Right lobe of liver (tissue), 4 donors: ENCODE results near the gene WDHD1.

ENCODE experiments used
- POLR2A ChIP-seq: fragments of 450-650 bp; IDR thresholded peaks from one replicate; pipeline ENCODE4 v1.6.1; 2017; ENCODE audit warnings: antibody characterized with exemption, mild to moderate bottlenecking
- TF ChIP-seq, protein P1 (sequence below), 4 donors: fragments of 200-600 bp in 3 of 4; fragments of 450-650 bp in 1 of 4; IDR thresholded peaks; one replicate each; pipeline versions ENCODE4 v1.5.1 to v1.8.0; 2016 to 2022; ENCODE audit warnings: antibody characterized with exemption in 4 of 4, mild to moderate bottlenecking in 2 of 4
- donor health status: DM: no; HTN: no; CAD: no.
- donor health status: DM: no; HTN: no; CAD: no.
- donor health status: DM: no; HTN: yes; CAD: no.

DNA sequence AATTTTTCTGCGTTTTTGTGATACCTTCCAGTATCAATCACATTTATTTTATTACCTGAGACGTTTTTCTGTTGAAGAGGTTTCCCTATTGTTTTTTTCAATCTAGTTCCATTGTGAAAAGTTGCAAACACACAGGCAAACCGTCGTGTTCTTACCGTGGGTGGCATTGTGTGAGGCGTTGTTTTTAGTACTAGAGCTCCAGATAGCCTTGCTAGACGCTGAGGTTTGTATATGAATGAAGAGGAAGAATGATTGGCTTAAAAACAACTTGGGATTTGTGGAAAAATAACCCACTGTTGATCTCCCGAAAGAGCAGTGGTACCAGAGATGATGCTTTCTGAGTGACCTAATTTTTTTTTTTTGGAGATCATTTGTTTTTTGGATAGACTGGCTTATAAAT, 1.2 kb upstream of the WDHD1 start:
- TF ChIP-seq, protein P1, sequence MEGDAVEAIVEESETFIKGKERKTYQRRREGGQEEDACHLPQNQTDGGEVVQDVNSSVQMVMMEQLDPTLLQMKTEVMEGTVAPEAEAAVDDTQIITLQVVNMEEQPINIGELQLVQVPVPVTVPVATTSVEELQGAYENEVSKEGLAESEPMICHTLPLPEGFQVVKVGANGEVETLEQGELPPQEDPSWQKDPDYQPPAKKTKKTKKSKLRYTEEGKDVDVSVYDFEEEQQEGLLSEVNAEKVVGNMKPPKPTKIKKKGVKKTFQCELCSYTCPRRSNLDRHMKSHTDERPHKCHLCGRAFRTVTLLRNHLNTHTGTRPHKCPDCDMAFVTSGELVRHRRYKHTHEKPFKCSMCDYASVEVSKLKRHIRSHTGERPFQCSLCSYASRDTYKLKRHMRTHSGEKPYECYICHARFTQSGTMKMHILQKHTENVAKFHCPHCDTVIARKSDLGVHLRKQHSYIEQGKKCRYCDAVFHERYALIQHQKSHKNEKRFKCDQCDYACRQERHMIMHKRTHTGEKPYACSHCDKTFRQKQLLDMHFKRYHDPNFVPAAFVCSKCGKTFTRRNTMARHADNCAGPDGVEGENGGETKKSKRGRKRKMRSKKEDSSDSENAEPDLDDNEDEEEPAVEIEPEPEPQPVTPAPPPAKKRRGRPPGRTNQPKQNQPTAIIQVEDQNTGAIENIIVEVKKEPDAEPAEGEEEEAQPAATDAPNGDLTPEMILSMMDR (IDR thresholded peaks at IDR 0.05) = no peak
- TF ChIP-seq POLR2A = no peak
